Daoy (cell line): Measurements from ENCODE around the gene ZNF750. TPM values are rescaled to one million over a fixed set of nuclear protein-coding genes. Genes with fewer than 3 reads are reported as not detected.
A peak's percentile ranks its signal among the peaks of the same experiment; 100 is the strongest.

Experiments used
- DNase-seq: peaks from one replicate; pipeline ENCODE4 v3.0.0-alpha.2; 2015; ENCODE audit warnings: low read depth
- total RNA-seq: library from RNA; depleted of rRNA; stranded (reverse); fragments of >200 nt; shearing (Covaris generic); gene quantifications from 2 replicates; pipeline ENCODE4 v1.2.3, GENCODE V29; 2014

Gene ZNF750
- total RNA-seq, 1 experiment from 2014 or later, result not detected

- DNase-seq, result no peak
Observed at GRCh38 chr17:82872591-82873520, 33.0 kb upstream of the ZNF750 start.

DNA sequence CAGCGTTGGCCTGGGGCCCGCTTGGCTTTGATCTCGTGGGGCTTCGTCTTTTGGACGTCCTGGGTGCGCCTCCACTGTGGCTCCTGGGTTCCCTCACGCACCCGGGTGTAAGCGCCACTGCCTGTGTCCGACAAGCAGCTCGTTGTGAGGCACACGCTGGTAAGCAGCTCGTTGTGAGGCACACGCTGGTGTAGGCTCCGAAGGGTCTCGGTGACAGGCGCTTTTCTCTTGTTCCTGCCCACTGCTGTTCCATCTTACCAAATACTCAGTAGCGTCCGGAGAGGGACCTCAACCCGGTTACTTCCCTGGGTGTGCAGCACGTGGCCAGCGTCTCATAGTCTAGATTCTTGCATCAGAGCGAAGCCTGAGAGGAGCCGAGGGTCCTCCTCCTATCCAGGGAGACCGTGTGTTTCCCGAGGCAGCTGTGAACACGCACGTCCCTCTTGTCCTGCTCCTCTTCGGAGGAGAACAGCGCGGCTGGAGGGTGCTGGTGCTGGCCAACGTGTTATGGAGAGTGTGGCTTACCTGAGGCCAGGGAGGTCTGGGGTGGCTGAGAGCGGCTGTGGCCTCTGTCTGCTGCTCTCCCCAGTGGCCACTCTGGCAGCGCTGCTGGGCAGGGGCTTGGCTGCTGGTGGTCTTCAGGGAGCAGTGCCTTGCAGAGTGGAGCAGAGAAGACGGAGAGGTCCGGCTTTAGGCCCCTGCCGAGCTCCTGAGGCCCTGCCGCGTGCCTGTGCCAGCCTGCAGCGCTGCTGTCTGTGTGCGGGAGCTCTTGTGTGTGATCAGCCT lies 32.1 kb upstream of the ZNF750 start:
- no peak for DNase-seq

GRCh38 chr17:82871056-82871775 lies 31.4 kb upstream of the ZNF750 start:
- no peak for DNase-seq

- DNase-seq, result no peak
Observed at GRCh38 chr17:82870541-82870940, 30.7 kb upstream of the ZNF750 start.

DNA sequence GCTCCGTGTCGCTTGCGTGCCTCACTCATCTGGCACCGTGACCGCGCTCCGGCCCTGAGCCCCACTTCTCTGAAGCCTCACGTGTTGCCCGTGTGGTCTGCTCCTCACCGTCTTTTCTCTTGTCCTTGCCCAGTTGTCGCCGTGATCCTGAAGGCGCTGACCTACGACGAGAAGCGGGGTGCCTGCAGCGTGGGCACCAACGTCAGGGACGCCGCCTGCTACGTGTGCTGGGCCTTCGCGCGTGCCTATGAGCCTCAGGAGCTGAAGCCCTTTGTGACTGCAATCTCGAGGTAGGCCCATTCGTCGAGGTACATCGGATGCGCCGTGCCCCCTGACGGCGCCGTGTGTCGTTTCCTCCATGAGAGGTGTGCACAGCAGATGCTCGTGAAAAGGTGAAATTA lies 30.3 kb upstream of the ZNF750 start:
- DNase-seq, result no peak

DNA sequence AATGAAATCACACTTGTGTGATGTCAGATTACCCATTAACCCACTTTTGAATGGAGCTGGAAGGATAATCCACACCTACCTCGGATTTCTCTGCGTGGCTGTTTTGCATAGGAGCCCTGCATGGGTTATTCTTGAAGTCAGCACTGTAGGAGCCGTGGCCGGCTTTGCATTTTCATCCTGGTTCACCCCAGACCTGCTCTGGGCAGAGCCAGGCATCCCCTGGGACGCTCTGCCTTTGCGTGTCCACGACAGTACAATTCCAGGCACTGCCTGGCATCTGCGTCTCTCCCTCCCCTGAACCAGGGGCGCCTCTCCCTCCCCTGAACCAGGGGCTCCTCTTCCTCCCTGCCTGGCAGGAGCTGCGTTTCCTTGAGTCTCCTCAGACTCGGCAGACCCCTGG lies 29.7 kb upstream of the ZNF750 start:
- no peak for DNase-seq

GRCh38 chr17:82868715-82869131 lies 28.9 kb upstream of the ZNF750 start:
- no peak for DNase-seq

- DNase-seq, result no peak
Observed at GRCh38 chr17:82867763-82868325, 28.0 kb upstream of the ZNF750 start.

DNA sequence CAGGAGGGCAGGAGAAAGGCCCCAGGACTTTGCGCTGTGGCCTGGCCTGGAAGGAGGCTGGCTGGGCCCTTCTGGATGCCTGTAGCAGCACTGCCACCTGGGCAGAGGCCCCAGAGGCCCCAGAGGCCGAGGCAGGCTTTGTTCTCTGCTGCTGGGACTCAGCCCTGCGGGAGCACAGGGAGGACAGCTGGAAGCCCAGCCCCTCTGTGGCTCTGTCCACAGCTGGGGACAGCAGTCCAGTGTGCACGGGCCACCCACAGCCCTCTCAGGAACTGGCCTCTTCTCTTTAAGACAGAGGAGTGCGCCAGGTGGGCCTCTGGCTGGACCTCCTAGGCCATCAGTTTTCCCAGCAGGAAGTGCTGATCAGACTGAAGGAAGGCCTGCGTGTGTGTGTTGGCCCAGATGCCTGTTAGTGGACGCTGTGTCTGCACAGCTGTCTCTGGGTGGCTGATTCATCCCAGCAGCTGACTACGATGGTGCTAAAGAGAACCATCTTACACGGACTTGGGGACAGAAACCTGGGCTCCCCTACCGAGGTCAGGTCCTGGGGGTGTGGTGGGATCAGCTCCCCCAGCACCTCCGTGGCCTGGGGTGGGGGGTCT lies 26.9 kb upstream of the ZNF750 start:
- peak; percentile 77 for DNase-seq

DNA sequence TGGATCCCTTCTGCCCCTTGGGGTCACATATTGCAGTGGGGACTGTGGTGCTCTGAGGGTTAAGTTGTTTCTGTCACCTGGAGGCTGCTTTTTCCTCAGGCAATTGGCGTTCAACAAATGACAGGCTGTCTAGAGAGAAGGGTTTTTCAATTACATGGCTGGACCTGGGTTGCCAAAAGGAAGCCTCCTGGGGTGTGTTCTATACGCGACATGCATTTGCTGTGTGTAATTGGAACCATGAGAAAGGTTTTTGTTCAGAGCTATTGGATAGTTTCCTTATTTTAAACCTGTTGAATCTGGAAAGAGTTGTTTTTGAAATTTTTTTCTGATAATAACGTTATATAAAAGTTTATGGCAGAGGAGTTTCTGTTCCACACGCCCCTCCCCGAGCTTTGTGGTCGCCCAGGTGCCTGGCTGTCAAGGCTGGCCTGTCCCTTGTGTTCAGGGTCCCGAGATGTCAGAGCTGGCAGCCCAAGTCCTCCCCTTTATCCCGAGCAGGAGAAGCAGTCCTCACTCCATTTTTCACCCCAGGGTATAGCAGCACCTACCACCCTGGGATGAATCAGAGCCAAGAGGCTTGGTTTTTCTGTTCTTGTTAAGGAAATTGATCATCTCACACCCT lies 26.1 kb upstream of the ZNF750 start:
- DNase-seq, result no peak

- DNase-seq, result no peak
Observed at GRCh38 chr17:82865274-82865673, 25.5 kb upstream of the ZNF750 start.

- no peak for DNase-seq
Observed at GRCh38 chr17:82864713-82865248, 25.0 kb upstream of the ZNF750 start.

GRCh38 chr17:82863941-82864712 lies 24.3 kb upstream of the ZNF750 start:
- DNase-seq, result peak; percentile 91

- DNase-seq, result no peak
Observed at GRCh38 chr17:82863383-82863940, 23.6 kb upstream of the ZNF750 start.

GRCh38 chr17:82862737-82863382 lies 23.0 kb upstream of the ZNF750 start:
- no peak for DNase-seq

DNA sequence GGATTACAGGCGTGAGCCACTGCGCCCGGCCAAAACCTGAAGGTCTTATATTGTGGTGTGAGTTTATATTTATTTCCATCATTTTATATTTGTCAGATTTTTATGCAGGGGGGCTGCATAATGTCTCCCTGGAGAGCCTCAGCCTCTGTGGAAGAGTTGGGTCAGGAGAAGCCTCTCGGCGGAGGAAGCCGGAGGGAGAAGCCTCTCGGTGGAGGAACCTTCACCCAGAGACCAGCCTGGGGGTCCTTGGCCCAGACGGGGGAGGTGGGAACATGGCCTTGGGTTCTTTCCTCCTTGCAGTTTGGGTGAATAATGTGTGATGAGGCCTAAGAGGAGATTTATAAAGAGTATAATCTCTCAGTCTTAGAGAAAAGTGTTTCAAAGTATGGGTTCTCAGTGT lies 22.4 kb upstream of the ZNF750 start:
- DNase-seq, result no peak

DNA sequence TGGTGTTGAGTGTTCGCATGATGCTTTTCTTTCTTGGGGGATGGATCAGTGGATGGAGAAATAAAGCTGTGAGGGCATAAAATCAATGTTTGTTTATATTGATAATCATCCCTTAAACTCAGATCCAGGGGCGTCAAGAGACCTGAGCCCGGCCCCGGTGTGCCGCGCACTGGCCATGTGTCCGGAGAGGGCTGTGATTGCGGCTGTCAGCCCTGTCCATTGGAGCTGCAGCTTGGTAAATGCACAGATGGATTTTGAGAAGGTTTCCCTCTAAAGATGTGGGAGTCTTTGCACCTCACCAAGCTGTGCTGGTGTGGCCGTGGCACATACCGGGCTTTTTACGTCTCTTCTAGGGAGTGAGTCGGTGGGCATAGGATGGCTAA lies 21.6 kb upstream of the ZNF750 start:
- DNase-seq, result no peak

- DNase-seq, result no peak
Observed at GRCh38 chr17:82860606-82861392, 21.0 kb upstream of the ZNF750 start.
